Thyroid gland (tissue), 4 donors: ENCODE data around the gene FAM117B. TPM values are rescaled to one million over a fixed set of nuclear protein-coding genes. Genes with fewer than 3 reads are reported as not detected.

Experiments used
- DNase-seq, 2 donors: peaks; one replicate each; pipeline ENCODE4 v3.0.0-alpha.2; 2019
- H3K27ac ChIP-seq, 3 donors: fragments of 200-600 bp; sonication (generic); 1 replicate in 2 of 3; 2 replicates in 1 of 3; pipeline ENCODE4 v1.5.1; 2016 to 2019; ENCODE audit warnings: mild to moderate bottlenecking in 1 of 3, moderate library complexity in 1 of 3
- H3K27me3 ChIP-seq: fragments of 200-600 bp; sonication (generic); one replicate; pipeline ENCODE4 v1.5.1; 2019
- H3K36me3 ChIP-seq, 2 donors: fragments of 200-600 bp; sonication (generic); one replicate each; pipeline ENCODE4 v1.5.1; 2016 to 2019
- H3K4me1 ChIP-seq, 2 donors: fragments of 200-600 bp; sonication (generic); one replicate each; pipeline ENCODE4 v1.5.1; 2017 to 2019
- H3K4me3 ChIP-seq, 3 donors: fragments of 200-600 bp; sonication (generic); replicated peaks in 1 of 3; 1 replicate in 2 of 3; 2 replicates in 1 of 3; pipeline ENCODE4 v1.5.1; 2016; ENCODE audit warnings: mild to moderate bottlenecking in 1 of 3
- H3K9me3 ChIP-seq: fragments of 200-600 bp; sonication (generic); one replicate; pipeline ENCODE4 v1.5.1; 2017
- POLR2A ChIP-seq, 2 donors: fragments of 450-650 bp; IDR thresholded peaks; one replicate each; pipeline ENCODE4 v1.6.1; 2017; ENCODE audit warnings: antibody characterized with exemption in 2 of 2, mild to moderate bottlenecking in 2 of 2, moderate library complexity in 1 of 2
- WGBS, 2 donors: methylation state at CpG; one replicate each; pipeline ENCODE4 v1.1.5; 2017; 5-methylcytosine and 5-hydroxymethylcytosine counted together
- intact Hi-C: fragments of 100-400 bp; cut with DNase I; formaldehyde crosslinking; loops from one replicate; pipeline ENCODE4 v1.15.1; 2023
- total RNA-seq, 4 donors: library from RNA; depleted of rRNA; stranded (reverse); fragments of >200 nt; gene quantifications; one replicate each; pipeline ENCODE4 v1.2.3, GENCODE V29; 2016
- TF ChIP-seq, protein P1 (sequence below), 6 experiments: fragments of 200-600 bp in 3 of 6; fragments of 450-650 bp in 3 of 6; sonication (generic) in 3 of 6; IDR thresholded peaks; one replicate each; pipeline ENCODE4 v1.5.1; 2016 to 2019; ENCODE audit warnings: antibody characterized with exemption in 6 of 6, mild to moderate bottlenecking in 2 of 6, inconsistent platforms in 1 of 6, moderate library complexity in 1 of 6

Gene FAM117B
- total RNA-seq: 10 to 100 TPM in 1 of 4 donors, 1 to 10 TPM in 3; 6.7 to 12.4 (median 7.7) TPM

DNA sequence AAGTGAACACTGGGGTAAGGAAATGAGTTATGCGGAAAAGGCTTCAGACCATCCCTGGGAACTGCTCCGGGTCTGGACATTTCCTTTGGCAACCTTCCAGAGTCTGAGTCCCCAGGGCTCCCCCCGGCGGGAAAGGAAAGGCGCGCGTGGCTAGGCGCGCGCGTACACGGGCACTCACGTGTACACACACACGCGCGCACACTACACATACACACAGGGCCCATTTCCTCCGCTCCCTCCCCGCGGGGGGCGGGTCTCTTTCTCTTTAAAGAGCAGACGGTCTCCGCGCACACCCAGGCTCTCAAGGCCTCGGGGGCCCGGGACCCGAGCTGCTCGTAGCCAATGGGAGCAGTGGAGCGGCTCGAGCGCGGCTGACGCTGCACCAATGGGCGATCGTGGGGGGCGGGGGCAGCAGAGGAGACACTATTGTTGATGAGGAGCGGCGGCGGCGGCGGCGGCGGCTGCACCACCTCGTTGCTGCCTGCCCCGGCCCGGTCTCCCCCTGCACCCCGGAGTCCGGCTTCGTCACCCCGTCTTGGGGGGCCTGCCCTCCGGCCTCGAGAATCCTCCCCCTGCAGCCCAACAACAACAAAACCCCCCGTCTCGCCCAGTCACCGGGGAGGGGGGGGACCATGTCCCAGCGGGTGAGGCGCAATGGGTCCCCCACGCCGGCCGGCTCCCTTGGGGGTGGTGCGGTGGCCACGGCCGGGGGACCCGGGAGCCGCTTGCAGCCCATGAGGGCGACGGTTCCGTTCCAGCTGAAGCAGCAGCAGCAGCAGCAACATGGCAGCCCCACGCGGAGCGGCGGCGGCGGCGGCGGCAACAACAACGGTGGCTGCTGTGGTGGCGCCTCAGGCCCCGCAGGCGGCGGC lies at the start of gene FAM117B:
Gene FAM117B (plus strand): TSS at position 414 of the 872 bp plus-strand sequence. CDS start 219 bp downstream, at position 633.
- peak within 1 kb of the TSS; percentile 86 to 95 (median 94) for H3K27ac ChIP-seq
- H3K27me3 ChIP-seq: no peaks in the 10 kb centered on the region
- no peaks in the 10 kb centered on the region for H3K36me3 ChIP-seq
- H3K9me3 ChIP-seq: no peaks in the 10 kb centered on the region
- intact Hi-C loops: loop anchor here (5.0 kb wide), 1 partner anchor 367 kb away; the partner anchor contains the start of gene NOP58
- peak within 1 kb of the TSS; percentile 71 to 94 (median 89) for H3K4me3 ChIP-seq
- TF ChIP-seq, protein P1, sequence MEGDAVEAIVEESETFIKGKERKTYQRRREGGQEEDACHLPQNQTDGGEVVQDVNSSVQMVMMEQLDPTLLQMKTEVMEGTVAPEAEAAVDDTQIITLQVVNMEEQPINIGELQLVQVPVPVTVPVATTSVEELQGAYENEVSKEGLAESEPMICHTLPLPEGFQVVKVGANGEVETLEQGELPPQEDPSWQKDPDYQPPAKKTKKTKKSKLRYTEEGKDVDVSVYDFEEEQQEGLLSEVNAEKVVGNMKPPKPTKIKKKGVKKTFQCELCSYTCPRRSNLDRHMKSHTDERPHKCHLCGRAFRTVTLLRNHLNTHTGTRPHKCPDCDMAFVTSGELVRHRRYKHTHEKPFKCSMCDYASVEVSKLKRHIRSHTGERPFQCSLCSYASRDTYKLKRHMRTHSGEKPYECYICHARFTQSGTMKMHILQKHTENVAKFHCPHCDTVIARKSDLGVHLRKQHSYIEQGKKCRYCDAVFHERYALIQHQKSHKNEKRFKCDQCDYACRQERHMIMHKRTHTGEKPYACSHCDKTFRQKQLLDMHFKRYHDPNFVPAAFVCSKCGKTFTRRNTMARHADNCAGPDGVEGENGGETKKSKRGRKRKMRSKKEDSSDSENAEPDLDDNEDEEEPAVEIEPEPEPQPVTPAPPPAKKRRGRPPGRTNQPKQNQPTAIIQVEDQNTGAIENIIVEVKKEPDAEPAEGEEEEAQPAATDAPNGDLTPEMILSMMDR (IDR thresholded peaks at IDR 0.05): no peak
- TF ChIP-seq POLR2A (IDR thresholded peaks at IDR 0.05): peak; percentile 60 to 93
- 0 to 1% methylated on average over 32 to 46 of the region's 80 CpGs for WGBS, 2 donors
- peaks cover 4 to 14% of the 10 kb centered on the region in 2 donors for H3K4me1 ChIP-seq
- peak; percentile 99 to 100 for DNase-seq

- H3K9me3 ChIP-seq: no peaks in the 10 kb centered on the region
- no peak overlapping the region for H3K4me3 ChIP-seq
Observed at GRCh38 chr2:202588647-202589581, 45.9 kb upstream of the FAM117B start.

GRCh38 chr2:202589582-202589949 lies 45.2 kb upstream of the FAM117B start:
- Histone ChIP-seq H3K36me3 (no peaks in the 10 kb centered on the region), H3K27me3 (no peaks in the 10 kb centered on the region), H3K4me1 (peaks cover 0 to 8% of the 10 kb centered on the region in 2 donors), H3K4me3 (no peak overlapping the region), H3K27ac (no peak overlapping the region), H3K9me3 (no peaks in the 10 kb centered on the region)
- intact Hi-C loops: loop anchor here (5.0 kb wide), 1 partner anchor 283 kb away; the partner anchor contains the start of gene ICA1L
- no peak for DNase-seq
- no peak for TF ChIP-seq POLR2A (IDR thresholded peaks at IDR 0.05)
- TF ChIP-seq, protein P1 (IDR thresholded peaks at IDR 0.05): no peak
- WGBS, 2 donors: 88 to 94% methylated on average over 3 to 4 of the region's 4 CpGs

More at GRCh38 chr2:202588647-202589581, 45.9 kb upstream of the FAM117B start:
- no peaks in the 10 kb centered on the region for H3K27me3 ChIP-seq
- intact Hi-C loops: loop anchor here (5.0 kb wide), 1 partner anchor 283 kb away; the partner anchor contains the start of gene ICA1L
- no peaks in the 10 kb centered on the region for H3K36me3 ChIP-seq
- H3K27ac ChIP-seq: no peak overlapping the region
- no peak for TF ChIP-seq POLR2A (IDR thresholded peaks at IDR 0.05)
- TF ChIP-seq, protein P1 (IDR thresholded peaks at IDR 0.05): peak; percentile 71 to 92 (median 84)
- peaks cover 0 to 8% of the 10 kb centered on the region in 2 donors for H3K4me1 ChIP-seq
- 24 to 29% methylated on average over 13 of the region's 17 CpGs for WGBS, 2 donors
- DNase-seq: peak; percentile 70 to 74

DNA sequence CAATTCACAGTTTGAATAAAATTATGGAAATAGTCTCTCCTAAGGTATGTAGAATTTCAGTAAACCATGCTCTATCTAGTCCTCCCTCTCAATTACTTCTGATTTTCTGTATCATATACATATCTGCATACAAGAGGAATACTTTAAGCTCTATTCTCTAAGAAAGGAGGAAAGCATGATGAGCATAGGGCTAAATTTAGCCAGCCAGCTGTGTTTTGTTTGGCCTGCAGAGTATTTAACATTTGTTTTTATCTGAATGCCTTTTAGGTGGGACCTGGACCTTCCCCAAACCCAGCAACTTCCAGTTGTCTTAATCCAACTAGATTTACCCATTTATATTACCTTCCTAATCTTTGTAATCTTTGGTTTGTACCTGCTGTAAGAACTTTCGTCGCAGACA lies 42.2 kb upstream of the FAM117B start:
- H3K36me3 ChIP-seq: no peaks in the 10 kb centered on the region
- no peak for DNase-seq
- peaks cover 0 to 8% of the 10 kb centered on the region in 2 donors for H3K4me1 ChIP-seq
- H3K9me3 ChIP-seq: no peaks in the 10 kb centered on the region
- no peaks in the 10 kb centered on the region for H3K27me3 ChIP-seq
- intact Hi-C loops: no loop called here
- no peak overlapping the region for H3K27ac ChIP-seq
- TF ChIP-seq POLR2A (IDR thresholded peaks at IDR 0.05): no peak
- TF ChIP-seq, protein P1 (IDR thresholded peaks at IDR 0.05): no peak
- whole genome bisulfite sequencing, 2 donors: 84 to 93% methylated on average over 2 of the region's 2 CpGs
- H3K4me3 ChIP-seq: no peak overlapping the region
